ENCODE results near the gene SULT2B1.
A peak's percentile ranks its signal among the peaks of the same experiment; 100 is the strongest.

The SULT2B1 gene

GRCh38 chr19:48600679-48601417, 48.9 kb downstream of the SULT2B1 start:
- no peak for DNase-seq (ENCODE audit: low read depth in 2 of 2)

GRCh38 chr19:48603001-48603400, 51.0 kb downstream of the SULT2B1 start:
- no peak for DNase-seq (ENCODE audit: low read depth in 2 of 2)

- DNase-seq (ENCODE audit: low read depth in 2 of 2), result no peak
Observed at GRCh38 chr19:48603449-48603848, 51.5 kb downstream of the SULT2B1 start.

DNA sequence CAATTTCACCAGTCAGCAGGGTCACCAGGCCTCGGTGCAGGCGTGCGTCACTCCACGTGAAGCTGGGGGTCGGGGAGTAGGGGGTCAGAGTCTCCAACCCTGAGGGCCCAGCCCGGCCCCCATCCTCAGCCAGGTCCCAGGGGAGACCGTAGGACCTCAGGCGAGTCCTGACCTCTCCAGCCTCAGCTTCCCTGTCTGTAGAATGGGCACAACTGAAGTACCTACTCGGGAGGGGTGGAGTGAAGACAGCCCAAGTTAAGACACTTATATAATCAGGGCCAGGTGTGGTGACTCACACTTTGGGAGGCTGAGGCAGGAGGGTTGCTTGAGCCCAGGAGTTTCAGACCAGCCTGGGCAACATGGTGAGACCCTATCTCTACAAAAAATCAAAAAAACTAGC, 51.9 kb downstream of the SULT2B1 start:
- DNase-seq (ENCODE audit: low read depth in 2 of 2), result no peak

DNA sequence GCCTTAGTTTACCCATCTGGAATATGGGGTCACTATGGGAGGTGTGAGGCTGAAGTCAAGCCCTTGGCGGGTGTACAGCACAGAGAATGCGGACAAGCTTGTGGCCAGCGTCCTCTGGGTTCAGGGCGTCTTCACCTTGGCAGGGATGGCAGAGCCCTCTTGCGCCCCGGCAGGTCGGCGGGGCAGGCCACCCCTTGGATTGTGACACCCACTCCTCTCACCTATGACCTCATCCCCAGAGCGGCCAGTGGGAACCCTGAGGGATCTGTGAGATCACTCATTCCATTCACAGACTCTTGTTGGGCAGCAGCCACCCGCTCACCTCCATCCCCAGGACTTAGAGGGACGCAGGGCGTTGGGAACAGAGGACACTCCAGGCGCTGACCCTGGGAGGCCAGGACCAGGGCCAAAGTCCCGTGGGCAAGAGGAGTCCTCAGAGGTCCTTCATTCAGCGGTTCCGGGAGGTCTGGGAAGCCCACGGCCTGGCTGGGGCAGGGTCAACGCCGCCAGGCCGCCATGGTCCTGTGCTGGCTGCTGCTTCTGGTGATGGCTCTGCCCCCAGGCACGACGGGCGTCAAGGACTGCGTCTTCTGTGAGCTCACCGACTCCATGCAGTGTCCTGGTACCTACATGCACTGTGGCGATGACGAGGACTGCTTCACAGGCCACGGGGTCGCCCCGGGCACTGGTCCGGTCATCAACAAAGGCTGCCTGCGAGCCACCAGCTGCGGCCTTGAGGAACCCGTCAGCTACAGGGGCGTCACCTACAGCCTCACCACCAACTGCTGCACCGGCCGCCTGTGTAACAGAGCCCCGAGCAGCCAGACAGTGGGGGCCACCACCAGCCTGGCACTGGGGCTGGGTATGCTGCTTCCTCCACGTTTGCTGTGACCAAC, 54.7 kb downstream of the SULT2B1 start, which contains the start of gene SPACA4:
TSS of gene SPACA4 (plus strand) at position 280 of the 896 bp plus-strand sequence. CDS start at position 517, 237 bp downstream.
- no peak for DNase-seq (ENCODE audit: low read depth in 2 of 2)

- DNase-seq (ENCODE audit: low read depth in 2 of 2), result no peak
Observed at GRCh38 chr19:48607359-48607755, 55.4 kb downstream of the SULT2B1 start.

- peak in 1 of 2 donors; percentile 30 for DNase-seq (ENCODE audit: low read depth in 2 of 2)
Observed at GRCh38 chr19:48608798-48609263, 56.9 kb downstream of the SULT2B1 start.

GRCh38 chr19:48609571-48610108, 57.7 kb downstream of the SULT2B1 start:
- DNase-seq (ENCODE audit: low read depth in 2 of 2), result no peak

- DNase-seq (ENCODE audit: low read depth in 2 of 2), result no peak
Observed at GRCh38 chr19:48611872-48612271, 59.9 kb downstream of the SULT2B1 start.

DNA sequence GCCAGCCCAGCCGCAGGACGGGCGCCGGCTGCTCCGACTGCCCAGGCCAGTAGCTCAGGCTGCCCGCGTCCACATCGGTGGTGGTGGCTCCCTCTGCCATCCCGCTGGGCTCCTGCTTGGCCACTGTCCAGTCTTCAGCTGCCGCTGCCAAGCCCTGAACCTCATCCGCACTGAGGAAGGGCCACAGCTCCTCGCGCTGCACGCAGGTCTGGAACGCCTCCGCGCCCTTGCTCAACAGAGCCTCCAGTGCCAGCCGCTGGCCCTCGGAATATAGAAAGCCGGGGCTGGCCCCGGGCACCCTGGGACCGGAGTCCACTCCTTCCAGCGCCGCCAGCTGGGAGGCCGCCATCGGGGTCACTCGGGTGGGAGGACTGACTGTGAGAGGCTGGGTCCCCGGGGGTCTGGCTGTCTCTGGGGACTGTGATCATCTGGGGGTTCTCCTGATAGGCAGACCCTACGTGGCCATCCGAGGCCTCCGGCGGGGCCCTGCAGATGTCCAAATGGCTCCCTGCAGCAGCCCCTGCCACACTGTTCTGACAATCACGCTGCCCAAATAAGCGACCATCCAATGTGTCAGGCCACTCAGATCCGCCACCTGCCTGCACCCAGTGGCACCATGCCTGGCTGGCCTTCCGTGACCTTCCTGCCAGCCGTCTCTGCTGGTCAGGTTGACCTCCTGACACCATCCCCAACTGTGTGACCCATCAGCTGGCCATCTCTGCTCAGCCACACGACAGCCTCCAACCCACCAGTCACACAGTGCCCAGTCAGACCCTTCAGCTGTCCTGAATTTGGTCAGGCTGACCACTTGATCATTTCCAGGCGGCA, 61.3 kb downstream of the SULT2B1 start:
- DNase-seq (ENCODE audit: low read depth in 2 of 2), result no peak

GRCh38 chr19:48613852-48614435, 62.0 kb downstream of the SULT2B1 start:
- DNase-seq (ENCODE audit: low read depth in 2 of 2), result no peak

DNA sequence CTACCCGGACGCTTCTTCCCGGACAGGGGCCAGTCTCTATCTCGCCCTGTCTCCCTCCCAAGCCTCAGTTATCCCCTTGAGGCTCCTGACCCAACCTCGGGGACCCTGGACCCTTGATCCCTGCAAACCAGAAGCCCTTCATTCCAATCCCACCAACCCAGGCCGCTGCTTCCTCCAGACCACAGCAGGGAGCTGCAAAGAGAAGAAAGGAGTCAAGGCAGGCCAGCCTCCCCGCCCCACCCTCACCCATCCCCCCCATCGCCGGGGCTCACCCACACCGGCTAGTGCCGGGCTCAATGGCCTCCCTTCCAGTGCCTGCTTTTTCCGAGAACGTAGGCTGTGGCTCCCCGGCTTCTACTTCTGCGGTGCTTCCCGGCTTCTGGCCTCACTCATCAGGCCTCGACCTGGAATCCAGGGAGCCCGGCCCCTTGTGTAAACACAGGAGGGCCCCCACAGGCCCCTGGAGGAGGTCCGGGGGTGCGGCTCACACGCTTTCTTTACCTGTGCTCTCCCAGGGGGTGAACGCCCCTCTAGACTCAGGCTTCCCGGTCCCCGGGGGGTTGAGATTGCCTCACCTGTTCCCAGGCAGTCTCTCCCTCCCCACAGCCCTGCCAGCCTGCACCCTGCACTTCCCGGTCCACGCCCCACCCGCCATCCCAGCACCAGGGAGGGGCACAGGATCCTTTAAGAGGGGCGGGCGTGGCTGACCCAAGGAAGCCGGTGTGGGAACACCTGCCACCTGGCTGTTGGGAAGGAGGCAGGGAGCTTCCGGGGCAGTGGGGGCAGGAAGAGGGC, 62.7 kb downstream of the SULT2B1 start, which contains the start of gene FAM83E:
TSS of gene FAM83E (minus strand) at position 641 of the 795 bp plus-strand sequence. CDS start 1,704 bp downstream, outside the sequence.
- no peak for DNase-seq (ENCODE audit: low read depth in 2 of 2)

- DNase-seq (ENCODE audit: low read depth in 2 of 2), result no peak
Observed at GRCh38 chr19:48615231-48616040, 63.5 kb downstream of the SULT2B1 start.

DNA sequence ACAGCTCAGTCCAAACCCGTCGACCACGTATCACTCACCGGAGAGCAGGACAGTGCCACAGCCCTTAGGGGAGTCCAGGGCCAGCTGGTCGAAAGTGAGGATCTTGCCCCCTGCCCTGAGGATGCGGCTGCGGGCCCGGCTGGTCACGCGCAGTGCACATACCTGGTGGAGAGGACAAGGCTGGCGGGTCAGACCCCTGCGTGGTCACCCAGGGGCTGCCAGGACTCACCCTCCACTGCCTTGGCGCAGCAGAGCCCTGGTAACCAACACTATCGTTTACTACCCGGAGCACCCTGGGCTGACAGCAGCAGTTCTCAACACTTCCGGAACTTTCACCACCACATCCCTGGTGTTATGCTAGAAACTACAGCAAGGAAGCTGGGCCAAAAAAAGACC, 64.1 kb downstream of the SULT2B1 start:
- no peak for DNase-seq (ENCODE audit: low read depth in 2 of 2)

GRCh38 chr19:48616491-48617056, 64.6 kb downstream of the SULT2B1 start:
- DNase-seq (ENCODE audit: low read depth in 2 of 2), result no peak

DNA sequence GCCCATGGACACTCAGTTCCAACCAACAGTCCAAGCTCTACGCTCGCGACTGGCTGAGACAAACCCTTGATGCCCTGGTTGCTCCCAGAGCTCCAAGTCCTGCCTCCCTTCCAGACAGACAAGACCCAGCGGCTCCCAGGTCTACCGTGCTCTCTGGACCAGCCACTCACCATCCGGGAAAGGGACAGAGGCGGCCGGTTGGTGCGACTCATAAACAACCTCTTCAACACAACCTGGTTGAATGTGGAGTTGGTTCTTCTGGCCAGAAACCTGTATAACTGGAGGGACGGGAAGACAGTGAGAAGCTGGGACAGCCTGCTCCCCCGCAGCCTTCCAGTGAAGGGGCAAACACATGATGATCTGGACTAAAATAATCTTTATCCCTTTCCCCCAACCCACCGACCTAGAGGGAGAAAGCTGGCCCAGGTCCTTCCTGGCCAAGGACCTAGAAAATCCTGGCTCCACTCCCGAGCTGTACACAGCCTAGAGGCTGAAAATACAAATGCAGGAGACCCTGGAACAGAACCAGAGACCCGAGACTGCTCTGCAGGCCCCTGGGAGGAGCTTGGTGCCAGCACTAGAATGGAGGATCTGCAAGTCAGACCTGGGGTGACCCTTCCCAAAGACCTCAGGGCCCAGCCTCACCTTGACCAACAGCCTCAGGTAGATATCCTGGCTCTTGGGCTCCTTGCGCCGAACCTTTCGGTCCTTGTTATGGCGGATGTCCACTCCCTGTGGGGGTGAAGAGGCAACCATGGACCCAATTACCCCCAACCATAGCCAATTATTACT, 65.4 kb downstream of the SULT2B1 start:
- DNase-seq (ENCODE audit: low read depth in 2 of 2), result no peak

DNA sequence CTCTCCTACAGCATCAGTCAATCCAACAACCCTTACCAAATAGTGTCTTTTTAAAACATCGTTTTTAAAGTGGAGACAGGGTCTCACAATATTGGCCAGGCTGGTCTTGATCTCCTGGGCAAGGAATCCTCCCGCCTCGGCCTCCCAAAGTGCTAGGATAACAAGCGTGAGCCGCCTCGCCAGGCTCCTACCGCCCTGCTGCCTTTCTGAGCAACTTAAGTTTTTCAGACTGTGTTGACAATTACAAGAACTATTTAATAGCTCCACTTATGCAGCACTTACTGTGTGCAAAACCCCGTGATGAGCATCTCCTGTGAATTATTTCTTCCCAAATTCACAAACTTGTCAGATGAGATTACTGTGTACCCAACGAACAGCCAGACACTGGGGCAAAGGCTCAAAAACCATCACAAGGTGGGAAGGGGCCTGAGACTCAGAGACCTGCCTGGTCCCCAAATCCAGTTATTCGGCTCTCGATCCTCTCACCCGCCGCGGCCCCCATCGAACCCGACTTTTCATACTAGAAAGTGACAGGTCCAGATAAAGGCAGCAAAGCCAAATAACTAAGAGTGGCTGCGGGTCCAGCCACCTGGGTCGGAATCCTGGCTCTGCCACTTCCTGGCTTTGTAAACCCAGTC, 66.4 kb downstream of the SULT2B1 start:
- no peak for DNase-seq (ENCODE audit: low read depth in 2 of 2)
